ENCODE data around the gene ZNF577. TPM values are rescaled to one million over a fixed set of nuclear protein-coding genes. Genes with fewer than 3 reads are reported as not detected.

Gene ZNF577
- total and polyA plus RNA-seq, 2 of the 13 experiments (the other 11 are each of a cell fraction or from before 2014, with no cell fraction given): 5.7 to 7.6 TPM

- TF ChIP-seq CHD2 (IDR thresholded peaks at IDR 0.05; ENCODE audit: low read depth, low read length) (no peak), FLYWCH1 (CRISPR knock-in tag; IDR thresholded peaks at IDR 0.05) (no peak), KLF11 (CRISPR knock-in tag; IDR thresholded peaks at IDR 0.05) (no peak), CHD4 (IDR thresholded peaks at IDR 0.05; ENCODE audit: borderline replicate concordance, low read length) (no peak), LCORL (IDR thresholded peaks at IDR 0.05) (no peak), LCORL (CRISPR knock-in tag; IDR thresholded peaks at IDR 0.05) (no peak), ZNF784 (CRISPR knock-in tag; IDR thresholded peaks at IDR 0.05; ENCODE audit: borderline replicate concordance) (no peak), ZNF619 (CRISPR knock-in tag; IDR thresholded peaks at IDR 0.05) (no peak), IRF9 (CRISPR knock-in tag; IDR thresholded peaks at IDR 0.05; ENCODE audit: borderline replicate concordance) (no peak), GMEB1 (CRISPR knock-in tag; IDR thresholded peaks at IDR 0.05; ENCODE audit: borderline replicate concordance) (peak; percentile 62; the same call in 1 of the 2 replicates), ZNF235 (CRISPR knock-in tag; IDR thresholded peaks at IDR 0.05; ENCODE audit: borderline replicate concordance) (no peak), ZNF460 (CRISPR knock-in tag; IDR thresholded peaks at IDR 0.05; ENCODE audit: borderline replicate concordance) (no peak), ZNF577 (CRISPR knock-in tag; IDR thresholded peaks at IDR 0.05; ENCODE audit: borderline replicate concordance, low read depth) (no peak), THAP9 (CRISPR knock-in tag; IDR thresholded peaks at IDR 0.05; ENCODE audit: borderline replicate concordance) (peak; percentile 75; the same call in 1 of the 2 replicates), SOX5 (CRISPR knock-in tag; IDR thresholded peaks at IDR 0.05; ENCODE audit: borderline replicate concordance) (no peak), ZC3H13 (CRISPR knock-in tag; IDR thresholded peaks at IDR 0.05) (no peak), ZNF558 (CRISPR knock-in tag; IDR thresholded peaks at IDR 0.05; ENCODE audit: borderline replicate concordance) (no peak), HNF4G (IDR thresholded peaks at IDR 0.05; ENCODE audit: borderline replicate concordance, low read depth, low read length) (no peak), HNF4G (CRISPR knock-in tag; IDR thresholded peaks at IDR 0.05; ENCODE audit: borderline replicate concordance, low read depth) (no peak), ZSCAN9 (CRISPR knock-in tag; IDR thresholded peaks at IDR 0.05; ENCODE audit: borderline replicate concordance) (peak; percentile 26; the same call in 1 of the 2 replicates), LBX2 (CRISPR knock-in tag; IDR thresholded peaks at IDR 0.05; ENCODE audit: borderline replicate concordance) (no peak), PHF5A (CRISPR knock-in tag; IDR thresholded peaks at IDR 0.05; ENCODE audit: low read depth, unreplicated experiment) (no peak)
These were observed 16.8 kb upstream of the ZNF577 start, which contains the start of gene ZNF649 (continued) for GRCh38 chr19:51904331-51905165.
